Right hindlimb (tissue), 1 donor: ENCODE results near the gene F2.
"Not testable (repeated sequence)": the region's sequence is repeated elsewhere in the genome, so short reads cannot be mapped to it uniquely, and the experiment has no call there.

Source experiments
- DNase-seq: peaks from one replicate; pipeline ENCODE4 v3.0.0-alpha.2; 2018

Gene F2

DNA sequence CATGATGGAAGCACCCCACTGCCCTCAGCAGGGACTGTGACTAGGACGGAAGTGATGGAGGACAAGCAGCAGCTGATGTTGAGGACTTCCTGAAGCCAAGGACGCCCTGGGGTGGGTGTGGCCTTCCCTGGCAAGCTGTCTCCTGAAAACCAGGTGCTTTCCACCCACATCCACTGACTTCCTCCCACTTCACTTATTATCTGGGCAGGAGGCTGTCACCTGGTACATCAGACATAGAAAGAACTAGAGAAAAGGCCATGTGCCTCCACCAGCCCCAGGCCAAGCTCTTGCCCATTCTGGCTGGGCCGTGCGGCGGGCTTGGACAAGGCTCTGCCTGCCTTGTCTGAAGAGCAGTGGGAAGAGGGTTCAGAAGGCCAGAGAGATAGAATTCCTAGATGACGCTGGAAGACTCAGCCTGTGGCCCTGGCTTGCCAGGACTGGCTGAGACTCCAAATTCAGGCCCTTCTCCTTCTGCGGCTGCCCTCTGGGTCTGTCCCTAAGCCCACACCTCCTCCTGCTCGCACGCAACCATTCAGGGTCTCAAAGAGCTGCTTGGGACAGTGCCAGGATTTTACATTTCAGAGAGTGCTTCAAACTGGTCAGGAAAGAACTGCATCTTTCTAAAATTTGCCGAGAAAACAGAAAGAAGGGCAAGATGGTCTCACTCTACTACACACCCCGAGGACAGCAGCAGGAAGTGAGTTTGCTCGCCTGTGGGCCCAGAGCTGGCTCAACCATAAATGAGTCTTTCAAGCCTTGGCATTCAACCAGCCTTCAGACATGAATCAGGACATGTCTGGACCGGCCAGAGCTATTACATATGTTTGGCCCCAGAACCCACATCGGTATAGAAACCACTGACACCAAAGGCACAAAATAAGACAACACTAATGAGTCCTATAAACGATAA, 31.9 kb upstream of the F2 start:
- no peak for DNase-seq

DNA sequence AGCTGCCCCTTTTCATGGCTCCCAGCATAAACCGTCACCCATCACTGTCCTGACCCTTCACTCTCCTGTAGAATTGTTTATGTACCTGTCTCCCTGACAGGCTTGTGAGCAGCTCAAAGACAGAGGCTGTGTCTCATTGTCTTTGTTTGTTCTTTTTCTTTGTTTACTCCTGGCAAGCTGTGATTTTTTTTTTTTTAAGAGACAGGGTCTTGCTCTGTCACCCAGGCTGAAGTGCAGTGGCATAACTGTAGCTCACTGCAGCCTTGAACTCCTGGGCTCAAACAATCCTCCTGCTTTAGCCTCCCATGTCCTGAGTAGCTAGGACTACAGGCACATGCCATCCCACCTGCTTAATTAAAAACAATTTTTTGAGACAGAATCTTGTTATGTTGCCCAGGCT, 28.3 kb upstream of the F2 start:
- DNase-seq, result no peak

DNA sequence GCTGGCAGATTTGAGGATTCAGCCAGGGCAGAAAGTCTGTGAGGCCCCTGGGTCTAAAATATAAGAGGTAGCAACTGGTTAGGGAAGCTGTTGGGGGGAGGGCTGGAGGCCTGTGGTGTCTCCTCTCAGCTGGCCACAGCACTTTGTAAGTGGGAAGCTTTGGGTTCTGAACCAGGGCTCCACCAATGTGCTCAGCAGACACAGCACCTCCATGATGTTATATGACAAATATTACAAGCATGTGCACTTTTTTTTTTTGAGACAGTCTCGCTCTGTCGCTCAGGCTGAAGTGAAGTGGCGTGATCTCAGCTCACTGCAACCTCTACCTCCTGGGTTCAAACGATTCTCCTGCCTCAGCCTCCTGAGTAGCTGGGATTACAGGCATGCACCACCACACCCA, 26.6 kb upstream of the F2 start:
- DNase-seq, result no peak

DNA sequence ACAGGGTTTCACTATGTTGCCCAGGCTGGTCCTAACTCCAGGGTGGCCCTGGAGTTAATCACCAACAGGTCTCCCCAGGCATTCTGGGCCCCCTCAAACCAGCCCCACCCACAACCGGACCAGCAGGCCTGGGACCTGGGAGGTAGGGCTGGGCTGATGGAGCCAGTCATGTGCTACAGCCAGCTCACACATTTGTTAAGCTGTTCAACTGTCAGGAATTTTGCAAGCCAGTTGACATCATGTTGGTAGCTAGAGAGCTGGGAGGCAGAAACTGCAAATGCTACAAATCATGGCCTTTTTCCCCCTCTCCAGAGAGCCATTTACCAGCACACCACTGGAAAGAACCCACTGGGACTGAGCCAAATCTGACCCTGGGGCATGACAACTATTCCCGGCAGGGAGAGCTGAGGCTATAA, 25.4 kb upstream of the F2 start:
- DNase-seq, result no peak

DNA sequence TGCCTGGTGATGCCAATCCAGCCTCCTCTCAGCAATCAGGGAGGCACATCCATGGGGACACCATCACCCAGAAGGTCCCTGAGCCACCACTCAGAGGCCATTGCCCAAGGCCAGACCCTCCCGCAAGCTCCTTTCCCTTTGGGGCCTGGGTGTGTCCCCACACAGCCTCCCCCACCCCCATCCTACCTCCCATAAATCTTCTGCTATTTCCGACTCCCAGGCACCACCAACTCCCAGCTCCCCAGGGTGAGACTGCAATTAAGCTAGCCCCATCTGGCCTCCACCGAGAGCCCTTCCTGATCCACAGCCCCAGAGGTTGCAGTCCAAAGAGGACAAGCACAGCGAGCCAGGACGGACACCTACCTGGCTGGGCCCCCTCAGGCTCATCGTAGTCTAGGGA, 24.9 kb upstream of the F2 start:
- DNase-seq, result no peak

DNA sequence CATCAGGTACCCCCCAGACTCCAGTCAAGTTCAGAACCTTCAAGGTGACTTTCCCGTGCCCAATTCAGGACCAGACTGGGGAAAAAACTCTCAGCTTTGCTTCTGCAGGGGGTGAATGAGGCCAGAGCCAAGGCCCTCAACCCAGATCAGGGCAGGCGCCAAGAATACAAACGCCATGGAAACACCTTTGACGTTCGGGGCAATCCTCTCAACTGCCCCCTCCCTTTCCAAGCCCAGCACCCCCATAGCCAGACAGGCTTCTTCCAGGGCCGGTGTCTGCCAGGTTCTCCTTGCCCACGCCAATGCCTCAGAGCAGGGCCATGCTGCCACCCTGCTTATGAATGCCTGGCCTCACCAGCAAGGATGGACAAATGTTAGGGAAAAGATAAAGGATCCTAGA, 24.4 kb upstream of the F2 start:
- DNase-seq, result no peak

DNA sequence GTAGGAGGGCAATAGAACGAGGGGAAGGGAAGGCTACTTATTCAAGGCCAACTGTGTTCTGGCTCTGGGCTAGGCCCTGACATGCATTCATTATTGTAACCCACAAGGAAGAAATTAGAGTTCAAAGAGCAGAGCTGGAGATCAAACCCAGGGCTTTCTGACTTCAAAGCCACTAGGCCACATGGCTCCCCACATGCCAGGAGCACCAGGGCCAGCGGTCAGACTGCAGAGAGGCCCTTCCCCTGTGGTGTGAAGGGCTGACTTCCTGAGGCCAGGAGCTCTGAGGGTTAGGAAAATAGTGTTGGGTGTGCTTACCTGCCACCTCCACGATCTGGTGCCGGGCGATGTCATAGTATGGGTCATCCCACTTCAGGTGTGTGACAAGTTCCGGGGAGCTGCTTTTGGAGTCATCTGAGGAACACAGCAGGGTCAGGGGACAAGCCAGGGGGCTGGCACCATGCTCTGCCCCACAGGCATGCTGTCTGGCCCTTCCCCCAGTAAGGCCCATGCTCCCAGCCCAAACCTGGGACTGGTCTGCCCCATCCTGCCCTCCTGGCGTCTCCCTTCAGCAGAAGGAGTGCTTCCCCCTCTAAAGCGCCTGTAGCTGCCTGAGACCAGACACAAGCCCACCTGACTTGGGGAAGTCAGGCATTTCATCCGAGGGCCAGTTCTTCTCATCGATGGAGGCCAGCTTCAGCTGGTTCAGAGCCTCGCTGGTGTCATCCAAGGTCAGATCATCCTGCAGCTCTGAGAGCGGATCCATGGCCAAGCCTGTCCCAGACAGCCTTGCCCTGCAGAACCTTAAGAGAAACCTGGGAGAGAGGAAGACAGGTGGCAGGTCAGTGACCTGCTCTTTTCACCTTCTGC, 23.4 kb upstream of the F2 start:
- no peak for DNase-seq

DNA sequence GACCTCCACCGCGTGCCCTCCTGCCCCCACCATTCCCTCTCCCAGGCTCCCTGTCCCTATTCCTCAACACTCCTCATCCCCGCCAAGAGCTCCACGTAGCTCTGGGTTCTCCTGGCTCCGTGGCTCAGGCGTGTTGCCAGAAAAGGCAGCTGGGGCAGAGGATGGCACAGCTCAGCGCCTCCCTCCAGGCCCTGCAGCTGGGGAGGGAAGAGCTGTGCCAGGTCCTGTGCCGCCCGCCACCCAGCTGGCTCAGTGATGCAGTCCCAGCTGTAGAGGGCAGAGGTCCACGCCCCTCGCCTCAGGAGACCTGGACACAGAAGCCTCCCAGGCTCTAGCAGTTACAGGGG, 22.8 kb upstream of the F2 start:
- peak; percentile 80 for DNase-seq

DNA sequence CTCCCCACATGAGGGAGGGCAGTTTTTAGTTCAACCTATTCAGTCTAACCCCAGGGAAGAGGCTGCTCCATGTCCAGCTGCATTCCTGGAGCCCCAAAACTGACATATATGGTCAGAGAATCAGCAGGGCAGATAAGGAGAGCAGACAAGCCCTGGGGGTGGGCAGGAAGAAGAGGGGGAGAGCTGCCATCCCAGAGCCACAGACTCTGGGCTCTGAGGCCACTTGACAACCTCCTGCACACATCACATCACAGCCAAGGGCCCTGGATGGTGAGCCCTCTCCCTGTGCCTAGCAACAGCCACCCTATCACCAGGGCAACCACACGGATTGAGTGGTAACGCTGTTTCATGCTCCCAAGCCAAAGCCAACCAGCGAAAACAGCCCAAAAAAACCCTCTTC, 21.7 kb upstream of the F2 start:
- DNase-seq, result no peak

DNA sequence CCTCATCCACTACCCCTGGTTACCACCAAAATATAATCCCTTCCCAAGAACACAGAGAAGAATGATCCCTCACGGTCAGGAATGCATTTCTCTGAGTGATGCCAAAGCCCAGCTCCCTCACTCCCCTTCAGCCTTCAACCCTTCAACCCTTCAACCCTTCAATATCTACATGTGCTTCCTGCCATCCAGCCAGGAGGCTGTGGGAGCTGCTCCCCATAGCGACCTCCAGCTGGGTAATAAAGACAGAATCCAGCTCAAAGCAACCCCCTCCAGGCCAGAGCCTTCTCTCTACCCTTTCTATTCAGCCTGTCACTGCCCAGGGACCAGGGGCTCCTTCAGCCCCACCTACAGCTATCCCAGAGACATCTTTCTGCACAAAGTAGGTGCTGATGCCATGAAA, 21.3 kb upstream of the F2 start:
- DNase-seq, result no peak

DNA sequence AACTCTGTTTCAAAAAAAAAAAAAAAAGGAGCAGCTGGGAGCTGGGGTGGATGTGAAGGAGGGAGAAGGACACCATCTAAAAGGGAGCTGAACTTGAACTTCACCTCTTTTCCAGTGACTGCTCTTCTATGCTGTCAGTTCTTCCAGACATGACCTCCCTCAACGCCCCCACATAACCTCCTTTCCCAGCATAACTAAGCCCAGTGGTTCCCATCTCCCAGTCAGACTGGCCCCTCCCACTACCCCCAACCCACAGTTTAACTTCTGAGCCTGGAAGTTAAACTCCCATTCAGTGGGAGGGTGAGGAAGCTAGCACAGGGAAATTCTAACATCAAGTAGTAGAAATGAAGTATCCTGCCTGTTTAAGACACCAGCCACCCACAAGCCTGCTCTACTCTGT, 20.4 kb upstream of the F2 start:
- no peak for DNase-seq

DNA sequence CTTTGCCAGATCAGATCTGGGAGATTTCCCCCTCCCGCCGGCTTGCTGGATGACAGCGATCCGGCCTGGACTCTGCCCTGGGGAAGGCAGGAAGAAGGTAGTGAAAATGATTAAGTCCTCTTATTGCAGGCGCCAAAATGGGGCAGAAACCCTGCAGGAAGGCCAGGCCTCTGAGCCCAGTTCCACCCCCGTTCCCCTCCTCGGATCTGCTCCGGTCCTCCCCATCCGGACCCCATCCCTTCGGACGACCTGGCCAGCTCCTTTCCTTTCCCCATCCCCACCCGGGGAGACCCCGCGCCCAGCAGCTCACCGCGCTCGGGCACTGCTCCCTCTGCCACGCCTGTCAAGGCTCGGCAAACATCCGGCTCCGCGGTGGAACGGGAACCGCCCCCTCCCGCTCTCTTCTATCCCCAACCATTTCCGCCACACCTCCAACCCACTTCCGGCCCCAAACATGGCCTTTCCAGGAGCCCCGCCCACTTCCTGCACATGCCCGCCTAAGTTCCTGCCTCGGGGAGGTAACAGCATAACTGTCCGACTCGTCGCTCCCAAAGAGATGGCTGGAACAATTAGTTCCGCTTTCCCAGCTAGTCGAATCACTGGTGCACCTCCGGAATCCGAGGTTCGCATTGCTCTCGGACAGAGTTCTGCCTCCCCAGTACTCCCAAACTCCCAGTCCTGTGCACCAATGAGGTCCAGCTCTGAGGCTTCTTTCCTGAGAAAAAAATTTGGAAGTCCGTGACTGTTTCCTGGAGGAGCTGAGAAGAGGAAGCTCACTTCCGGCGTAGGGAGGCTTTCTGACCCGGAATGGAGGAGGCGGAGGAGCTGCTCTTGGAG, 18.6 kb upstream of the F2 start, which contains the start of the genes ARHGAP1 and ZNF408:
TSS of gene ARHGAP1 (minus strand) at position 379 of the 837 bp plus-strand sequence. CDS start 4,512 bp downstream, outside the sequence.
TSS of gene ZNF408 (plus strand) at position 791 of the 837 bp plus-strand sequence. CDS start at position 808, 17 bp downstream.
- DNase-seq, result peak; percentile 99

DNA sequence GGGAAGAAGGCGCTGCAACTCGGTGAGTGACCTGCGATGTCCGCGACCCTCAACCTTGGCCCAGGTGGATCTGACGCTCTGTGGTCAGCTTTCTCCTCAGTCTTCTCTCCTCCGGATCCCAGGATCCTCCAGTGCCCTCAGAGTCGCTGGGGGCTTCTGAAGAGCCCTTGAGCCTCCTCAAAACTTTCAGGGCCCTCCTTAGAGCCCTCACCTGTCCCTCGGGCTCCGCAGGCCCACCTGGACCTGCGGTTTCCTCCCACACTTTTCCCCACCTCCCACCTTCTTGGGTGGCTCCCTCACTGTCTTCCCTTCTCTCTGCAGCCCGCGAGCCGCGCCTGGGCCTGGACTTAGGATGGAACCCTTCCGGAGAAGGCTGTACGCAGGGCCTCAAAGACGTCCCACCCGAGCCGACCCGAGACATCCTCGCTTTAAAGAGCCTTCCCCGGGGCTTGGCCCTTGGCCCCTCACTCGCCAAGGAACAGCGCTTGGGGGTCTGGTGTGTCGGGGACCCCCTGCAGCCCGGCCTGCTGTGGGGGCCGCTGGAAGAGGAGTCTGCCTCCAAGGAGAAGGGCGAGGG, 17.8 kb upstream of the F2 start:
- DNase-seq, result no peak

DNA sequence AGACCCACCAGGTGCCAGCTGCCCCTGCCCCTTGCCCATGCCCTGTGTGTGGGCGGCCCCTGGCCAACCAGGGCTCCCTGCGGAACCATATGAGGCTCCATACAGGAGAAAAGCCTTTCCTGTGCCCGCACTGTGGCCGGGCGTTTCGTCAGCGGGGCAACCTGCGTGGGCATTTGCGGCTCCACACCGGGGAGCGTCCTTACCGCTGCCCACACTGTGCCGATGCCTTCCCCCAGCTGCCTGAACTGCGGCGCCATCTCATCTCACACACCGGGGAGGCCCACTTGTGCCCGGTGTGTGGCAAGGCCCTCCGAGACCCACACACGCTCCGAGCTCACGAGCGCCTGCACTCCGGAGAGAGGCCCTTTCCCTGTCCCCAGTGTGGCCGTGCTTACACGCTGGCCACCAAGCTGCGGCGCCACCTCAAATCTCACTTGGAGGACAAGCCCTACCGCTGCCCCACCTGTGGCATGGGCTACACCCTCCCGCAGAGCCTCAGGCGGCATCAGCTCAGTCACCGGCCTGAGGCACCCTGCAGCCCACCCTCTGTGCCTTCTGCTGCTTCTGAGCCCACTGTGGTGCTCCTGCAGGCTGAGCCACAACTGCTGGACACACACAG, 13.8 kb upstream of the F2 start:
- no peak for DNase-seq

DNA sequence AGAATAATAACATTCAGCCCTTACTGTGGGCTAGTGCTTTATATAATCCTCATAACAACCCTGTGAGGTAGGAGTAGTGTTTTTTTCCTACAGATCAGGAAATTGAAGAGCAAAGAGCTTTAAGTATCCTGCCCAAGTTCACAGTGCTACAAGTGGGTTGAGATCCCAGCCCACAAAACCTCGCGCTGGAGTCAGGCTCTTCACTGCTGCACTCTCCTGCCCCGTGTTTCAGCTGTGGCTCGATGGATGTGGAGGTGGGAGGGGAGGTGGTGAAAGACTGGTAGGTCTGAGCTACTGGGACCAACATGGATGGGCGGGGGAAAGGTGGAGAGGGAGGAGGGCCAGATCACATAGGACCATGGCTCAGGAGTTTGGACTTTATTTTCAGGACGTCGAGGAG, 12.1 kb upstream of the F2 start:
- DNase-seq, result no peak

DNA sequence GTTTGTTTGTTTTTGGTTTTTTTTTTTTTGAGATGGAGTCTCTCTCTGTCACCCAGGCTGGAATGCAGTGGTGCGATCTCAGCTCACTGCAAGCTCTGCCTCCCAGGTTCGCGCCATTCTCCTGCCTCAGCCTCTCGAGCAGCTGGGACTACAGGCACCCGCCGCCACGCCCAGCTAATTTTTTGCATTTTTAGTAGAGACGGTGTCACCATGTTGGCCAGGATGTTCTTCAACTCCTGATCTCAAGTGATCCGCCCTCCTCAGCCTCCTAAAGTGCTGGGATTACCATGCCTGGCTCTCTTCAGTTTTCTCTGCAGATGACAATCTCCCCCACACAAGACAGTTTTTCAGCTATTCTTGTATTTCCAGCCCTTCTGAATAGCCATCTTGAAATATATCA, 9.7 kb upstream of the F2 start:
- DNase-seq, result not testable (repeated sequence)

DNA sequence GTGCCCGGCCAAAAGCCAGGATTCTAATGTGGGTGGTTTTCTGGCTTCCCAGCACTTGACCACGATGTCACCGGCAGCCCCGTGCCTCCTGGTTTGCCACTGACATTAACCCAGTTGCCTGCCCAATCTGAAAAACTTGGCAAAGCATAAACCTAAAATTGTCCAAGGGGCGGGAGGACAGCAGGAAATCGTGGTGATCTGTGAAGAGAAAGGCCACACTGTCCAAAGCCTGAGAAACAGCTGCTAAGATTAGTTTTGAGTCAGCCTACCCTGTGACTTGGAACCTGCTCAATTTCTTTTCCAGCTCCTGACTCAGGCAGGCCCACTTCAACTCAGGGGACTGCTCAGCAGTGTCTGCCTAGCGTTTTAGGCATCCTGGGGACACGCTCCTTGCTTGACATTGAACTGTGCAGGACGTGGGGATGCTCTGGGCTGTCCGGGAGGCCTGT, 8.2 kb upstream of the F2 start:
- DNase-seq, result peak; percentile 61

DNA sequence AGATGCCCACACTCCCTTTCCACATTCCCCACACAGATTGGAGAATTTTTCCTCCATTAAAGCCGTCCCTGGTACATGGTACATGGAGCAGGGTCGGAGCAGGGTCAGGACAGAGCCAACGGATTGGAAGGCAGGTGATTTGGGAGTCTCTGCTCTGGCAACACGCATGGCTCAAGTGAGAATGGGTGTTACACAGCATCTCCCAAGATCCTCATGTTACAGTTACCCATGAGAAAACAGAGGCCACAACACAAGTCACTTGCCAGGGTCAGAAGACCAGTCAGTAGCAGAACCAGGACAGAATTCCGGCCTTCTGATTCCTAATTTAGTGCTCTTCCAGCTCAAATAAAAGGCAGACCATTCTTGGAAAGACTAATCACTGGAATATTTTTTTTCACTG, 7.7 kb upstream of the F2 start:
- DNase-seq, result no peak

DNA sequence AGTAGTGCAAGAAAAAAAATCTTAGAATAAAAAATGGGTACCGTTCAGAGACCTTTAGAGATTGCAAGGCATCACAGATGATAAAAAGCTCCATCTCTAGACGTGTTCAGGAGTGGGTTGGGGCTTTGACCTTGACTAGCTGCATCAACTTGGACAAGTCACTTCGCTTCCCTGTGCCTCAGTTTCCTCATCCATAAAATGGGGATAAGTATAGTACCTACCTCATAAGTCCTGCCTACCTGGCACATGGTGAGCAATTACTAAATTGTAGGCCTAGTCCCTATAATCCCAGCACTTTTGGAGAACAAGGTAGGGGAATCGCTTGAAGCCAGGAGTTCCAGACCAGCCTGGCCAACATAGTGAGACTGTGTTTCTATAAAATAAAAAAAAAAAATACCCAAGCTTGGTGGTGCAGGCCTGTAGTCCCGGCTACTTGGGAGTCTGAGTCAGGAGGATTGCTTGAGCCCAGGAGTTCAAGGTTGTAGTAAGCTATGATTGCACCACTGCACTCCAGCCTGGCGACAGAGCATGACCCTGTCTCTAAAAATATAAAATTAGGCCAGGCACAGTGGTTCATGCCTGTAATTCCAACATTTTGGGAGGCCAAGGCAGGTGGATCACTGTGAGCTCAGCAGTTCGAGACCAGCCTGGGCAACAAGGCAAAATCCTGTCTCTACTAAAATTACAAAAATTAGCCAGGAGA, 6.0 kb upstream of the F2 start:
- DNase-seq, result no peak

DNA sequence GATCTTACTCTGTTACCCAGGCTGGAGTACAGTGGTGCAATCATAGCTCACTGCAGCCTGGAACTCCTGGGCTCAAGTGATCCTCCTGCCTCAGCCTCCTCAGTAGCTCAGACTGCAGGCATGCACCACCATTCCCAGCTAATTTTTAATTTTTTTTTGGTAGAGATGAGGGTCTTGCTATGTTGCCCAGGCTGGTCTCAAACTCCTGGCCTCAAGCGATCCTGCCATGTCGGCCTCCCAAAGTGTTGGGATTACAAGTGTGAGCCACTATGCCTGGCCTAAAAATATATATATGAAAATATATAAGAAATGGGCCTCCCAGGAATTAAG, 1.2 kb upstream of the F2 start:
- DNase-seq, result not testable (repeated sequence)
